Endothelial cell of umbilical vein (primary cell): ENCODE data around the gene PIK3C2G. TPM values are rescaled to one million over a fixed set of nuclear protein-coding genes. Genes with fewer than 3 reads are reported as not detected.

Experiments
- BruUV-seq: library from RNA; stranded (reverse); fragments of 400-500 nt; replicated peaks from 2 replicates; lab custom pipeline; 2021; lab: Mats Ljungman, UMichigan
- CTCF ChIA-PET: fragments of 300-600, 350-600 bp; sonication (Branson Sonifier 250); formaldehyde crosslinking; loops from one replicate; lab custom pipeline; 2021; ENCODE audit warnings: antibody characterized with exemption, inconsistent platforms; lab: Charles Lee
- POLR2A ChIA-PET: fragments of 300-600, 350-600 bp; sonication (Branson Sonifier 250); formaldehyde crosslinking; loops from one replicate; lab custom pipeline; 2021; ENCODE audit warnings: antibody characterized with exemption, inconsistent platforms; lab: Charles Lee
- DNase-seq: peaks from one replicate; pipeline ENCODE4 v3.0.0-alpha.2; 2011; ENCODE audit warnings: low read depth, low spot score
- FAIRE-seq: peaks from 2 replicates; lab custom pipeline; 2011; peaks lifted over from hg19 to GRCh38; lab: Jason Lieb, UNC
- H2AFZ ChIP-seq: 2 replicates; pipeline ENCODE4 v1.6.0; 2012; ENCODE audit warnings: low read depth, low read length, control low read depth, inconsistent platforms
- H3K27ac ChIP-seq: 2 replicates; pipeline ENCODE4 v1.5.1; 2011; ENCODE audit warnings: low read depth, mild to moderate bottlenecking, control low read depth, low read length, moderate library complexity; ENCODE audit not compliant: insufficient read depth
- H3K27me3 ChIP-seq, 2 experiments: 2 replicates each; pipeline versions ENCODE4 v1.6.0 to v1.6.1; 2011; ENCODE audit warnings: low read length in 2 of 2, mixed read lengths in 1 of 2; ENCODE audit not compliant: control insufficient read depth in 2 of 2, insufficient read depth in 2 of 2
- H3K36me3 ChIP-seq, 2 experiments: 2 replicates in 1 of 2; 3 replicates in 1 of 2; pipeline ENCODE4 v1.5.1; 2011; ENCODE audit warnings: low read length in 2 of 2, mild to moderate bottlenecking in 1 of 2, moderate library complexity in 1 of 2; ENCODE audit not compliant: control insufficient read depth in 2 of 2, insufficient read depth in 2 of 2; ENCODE audit errors: extremely low read depth in 1 of 2
- H3K4me1 ChIP-seq: 3 replicates; pipeline ENCODE4 v1.5.1; 2011; ENCODE audit warnings: mild to moderate bottlenecking, low read length; ENCODE audit not compliant: control insufficient read depth, insufficient read depth; ENCODE audit errors: extremely low read depth
- H3K4me2 ChIP-seq: 2 replicates; pipeline ENCODE4 v1.6.1; 2011; ENCODE audit warnings: low read length, control low read depth, mixed read lengths; ENCODE audit not compliant: insufficient read depth
- H3K4me3 ChIP-seq, 3 experiments: fragments of 200-600 bp in 1 of 3; sonication (generic), shearing (Covaris generic) in 1 of 3; replicated peaks in 1 of 3; 2 replicates each; pipeline ENCODE4 v1.5.1; 2011 to 2016; ENCODE audit warnings: control low read depth in 3 of 3, low read length in 3 of 3, mild to moderate bottlenecking in 2 of 3, inconsistent platforms in 1 of 3, low read depth in 1 of 3, moderate library complexity in 1 of 3; ENCODE audit not compliant: insufficient read depth in 1 of 3
- H3K79me2 ChIP-seq: 2 replicates; pipeline ENCODE4 v1.6.0; 2012; ENCODE audit warnings: low read length, inconsistent platforms; ENCODE audit not compliant: control insufficient read depth, insufficient read depth
- H3K9ac ChIP-seq: replicated peaks from 2 replicates; pipeline ENCODE3; 2011; ENCODE audit warnings: low read length, control low read depth; ENCODE audit not compliant: insufficient read depth; ENCODE audit errors: extremely low read depth
- H3K9me1 ChIP-seq: replicated peaks from 3 replicates; pipeline ENCODE4 v1.6.0; 2011; ENCODE audit warnings: mild to moderate bottlenecking, low read length; ENCODE audit not compliant: control insufficient read depth, insufficient read depth; ENCODE audit errors: extremely low read depth
- H3K9me3 ChIP-seq: replicated peaks from 2 replicates; pipeline ENCODE4 v1.5.1; 2012; ENCODE audit warnings: low read length, inconsistent platforms; ENCODE audit not compliant: control insufficient read depth, insufficient read depth
- H4K20me1 ChIP-seq: replicated peaks from 2 replicates; pipeline ENCODE3; 2011; ENCODE audit warnings: mild to moderate bottlenecking, low read length; ENCODE audit not compliant: control insufficient read depth, insufficient read depth; ENCODE audit errors: extremely low read depth
- FOS ChIP-seq: IDR thresholded peaks from 2 replicates; pipeline ENCODE4 v1.6.1; 2011; ENCODE audit warnings: mild to moderate bottlenecking, low read length, moderate library complexity, borderline replicate concordance; ENCODE audit not compliant: insufficient read depth
- POLR2A ChIP-seq: IDR thresholded peaks from 2 replicates; pipeline ENCODE4 v1.6.1; 2012; ENCODE audit warnings: low read depth, mild to moderate bottlenecking, control low read depth, low read length
- POLR2AphosphoS5 ChIP-seq: IDR thresholded peaks from 2 replicates; pipeline ENCODE4 v1.6.1; 2012; ENCODE audit warnings: low read depth, mild to moderate bottlenecking, control low read depth, low read length, moderate library complexity; ENCODE audit not compliant: insufficient read depth
- dilution Hi-C: fragments of 300-500 bp; cut with MboI; formaldehyde crosslinking; loops from one replicate; pipeline ENCODE4 v1.15.0; 2019; ENCODE audit warnings: low sequenced_read_pairs; ENCODE audit not compliant: extremely low pct_ligation_motif_present
- intact Hi-C: fragments of 100-400 bp; cut with micrococcal nuclease; formaldehyde crosslinking; loops from one replicate; pipeline ENCODE4 v1.10.0; 2022
- polyA plus RNA-seq, 4 experiments: library from polyadenylated mRNA; depleted of rRNA in 3 of 4; stranded (reverse) in 3 of 4; unstranded in 1 of 4; fragments of >200 nt; gene quantifications; 2 replicates each; pipeline versions ENCODE4 v1.2.1 to v1.2.3, GENCODE V29; 2011 to 2012; ENCODE audit warnings: missing spikeins in 1 of 4
- total RNA-seq: library from RNA; stranded (reverse); gene quantifications from 2 replicates; pipeline ENCODE4 v1.2.3, GENCODE V29; 2021

Gene PIK3C2G
- total and polyA plus RNA-seq, 2 donors (not counting 3 experiments of a cell fraction or from before 2014, with no cell fraction given) = not detected

DNA sequence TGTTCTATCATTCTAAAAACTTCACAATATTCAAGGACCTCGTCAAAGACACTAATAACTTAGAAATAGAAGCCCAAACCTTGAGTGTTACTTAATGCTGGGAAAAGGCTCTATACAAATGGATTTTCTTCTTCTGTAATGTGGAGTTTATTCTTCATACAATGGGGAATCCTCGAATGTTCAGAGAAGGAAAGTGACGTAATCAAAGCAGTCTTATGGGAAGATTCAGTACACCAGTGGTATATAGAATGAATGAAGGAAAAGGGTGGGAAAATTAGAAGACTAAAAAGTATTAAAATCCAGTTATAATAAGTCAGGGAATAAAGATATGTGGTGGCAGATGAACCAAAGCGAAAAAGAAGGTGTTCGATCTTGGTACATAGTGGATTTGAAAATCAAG is 370.0 kb downstream of the PIK3C2G start:
- CTCF ChIA-PET = no interaction called here

DNA sequence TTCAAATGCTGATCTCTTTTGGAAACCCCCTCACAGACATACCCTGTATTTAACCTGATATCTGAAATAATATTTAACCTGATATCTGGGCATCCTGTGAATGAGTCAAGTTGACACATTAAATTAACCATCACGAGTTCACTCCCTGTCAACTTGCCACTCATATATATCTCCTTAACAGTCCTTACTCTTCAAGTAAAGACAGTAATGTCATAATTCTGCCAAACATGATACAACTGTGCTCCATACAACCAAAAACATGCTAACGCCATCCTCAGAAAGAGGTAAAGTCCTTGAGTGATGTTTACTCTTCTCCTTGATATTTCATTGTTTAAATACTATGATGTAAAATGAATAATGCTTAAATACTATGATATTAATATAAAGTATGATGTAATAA is 371.5 kb downstream of the PIK3C2G start:
- Histone ChIP-seq H3K9me3 (peaks cover 2% of the 10 kb centered on the region), H3K79me2 (no peaks in the 10 kb centered on the region), H3K4me2 (no peak overlapping the region), H4K20me1 (no peaks in the 10 kb centered on the region), H2AFZ (no peak overlapping the region), H3K36me3 (no peaks in the 10 kb centered on the region), H3K9me1 (no peaks in the 10 kb centered on the region), H3K4me1 (no peaks in the 10 kb centered on the region), H3K27me3 (no peaks in the 10 kb centered on the region), H3K27ac (no peak overlapping the region), H3K9ac (no peak overlapping the region), H3K4me3 (no peak overlapping the region)
- BruUV-seq = no TSS peak
- ChIA-PET POLR2A (no interaction called here), CTCF (no interaction called here)
- dilution Hi-C loops (no loop called here), intact Hi-C loops (no loop called here)
- FAIRE-seq (no peak), DNase-seq (no peak)
- TF ChIP-seq POLR2A = no peak

More for the DNA sequence above, 370.0 kb downstream of the PIK3C2G start:
- Histone ChIP-seq H3K9ac (no peak overlapping the region), H3K27me3 (no peaks in the 10 kb centered on the region), H3K36me3 (no peaks in the 10 kb centered on the region), H3K79me2 (no peaks in the 10 kb centered on the region), H3K9me3 (peaks cover 2% of the 10 kb centered on the region), H2AFZ (no peak overlapping the region), H3K9me1 (no peaks in the 10 kb centered on the region), H3K4me1 (no peaks in the 10 kb centered on the region), H3K27ac (no peak overlapping the region), H4K20me1 (no peaks in the 10 kb centered on the region), H3K4me3 (no peak overlapping the region), H3K4me2 (no peak overlapping the region)
- TF ChIP-seq POLR2AphosphoS5 (no peak), FOS (no peak)
- dilution Hi-C loops = no loop called here
- DNase-seq (no peak), FAIRE-seq (no peak)
- intact Hi-C loops = no loop called here
- POLR2A ChIA-PET = no interaction called here
- no TSS peak for BruUV-seq
